Nephron progenitor cell (in vitro differentiated cells): ENCODE results near the gene MXRA8.

Experiments used
- DNase-seq: peaks from one replicate; pipeline ENCODE4 v3.0.0; 2021
- H3K27ac Mint-ChIP-seq: 2 replicates; pipeline ENCODE4 v1.8.0; 2021; ENCODE audit warnings: mild to moderate bottlenecking, moderate library complexity, mixed read lengths
- H3K27me3 Mint-ChIP-seq: 2 replicates; pipeline ENCODE4 v1.8.0; 2021; ENCODE audit warnings: mild to moderate bottlenecking, low read depth, mixed read lengths; ENCODE audit not compliant: poor library complexity
- H3K36me3 Mint-ChIP-seq: 2 replicates; pipeline ENCODE4 v1.8.0; 2021; ENCODE audit warnings: low read depth, mixed read lengths
- H3K4me1 Mint-ChIP-seq: 2 replicates; pipeline ENCODE4 v1.8.0; 2021; ENCODE audit warnings: mixed read lengths
- H3K4me3 Mint-ChIP-seq: 2 replicates; pipeline ENCODE4 v1.8.0; 2021; ENCODE audit warnings: mild to moderate bottlenecking, moderate library complexity, mixed read lengths
- H3K9me3 Mint-ChIP-seq: 2 replicates; pipeline ENCODE4 v1.8.0; 2021; ENCODE audit warnings: mild to moderate bottlenecking, moderate library complexity, mixed read lengths
- TF ChIP-seq, protein P1 (sequence below): fragments of 200-600 bp; sonication (generic); IDR thresholded peaks from 2 replicates; pipeline ENCODE4 v1.5.0; 2021; ENCODE audit warnings: antibody characterized with exemption

Gene MXRA8

DNA sequence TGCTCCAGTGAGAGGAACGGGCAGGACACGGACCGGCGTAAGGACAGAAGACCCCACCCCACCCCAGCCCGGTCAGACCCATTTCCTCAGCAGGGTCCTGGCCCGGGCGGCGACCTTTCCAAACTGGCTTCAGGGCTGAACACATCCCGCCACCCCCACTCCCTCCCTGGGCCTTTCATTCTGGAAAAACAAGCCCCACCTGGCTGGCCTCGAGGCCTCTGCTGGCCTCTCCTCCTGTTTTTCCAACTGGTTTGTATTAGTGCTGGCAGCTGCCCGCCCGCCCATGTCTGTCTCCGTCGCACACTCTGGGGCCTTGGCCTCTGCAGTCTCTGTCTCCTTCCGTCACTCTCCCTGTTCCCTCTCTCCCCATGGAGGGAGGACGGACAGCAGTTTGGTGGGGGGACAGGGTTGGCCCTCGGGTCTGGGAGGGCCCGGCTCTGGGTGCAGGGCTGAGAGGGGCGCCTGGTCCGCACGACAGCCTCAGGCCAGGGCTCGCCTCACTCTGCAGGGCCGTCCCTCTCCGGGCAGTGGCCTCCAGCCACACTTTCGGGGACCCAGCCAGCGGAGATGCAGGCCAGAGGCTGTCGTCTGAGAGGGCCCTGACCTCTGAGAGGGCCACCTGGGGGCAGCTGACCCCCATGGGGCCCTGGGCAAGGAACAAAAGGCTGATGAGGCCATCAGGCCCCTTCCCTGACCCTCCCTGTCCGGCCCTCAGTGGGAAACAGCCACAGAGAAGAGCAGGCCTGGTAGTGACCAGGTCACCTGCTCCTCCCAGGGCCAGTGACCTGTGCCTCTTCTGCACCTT lies 1.5 kb upstream of the MXRA8 start:
- peak; percentile 56 for DNase-seq
- H3K27ac Mint-ChIP-seq = peak overlapping the region; percentile 99
- peaks cover 50% of the 10 kb centered on the region for H3K4me1 Mint-ChIP-seq
- peaks cover 6% of the 10 kb centered on the region for H3K27me3 Mint-ChIP-seq
- TF ChIP-seq, protein P1, sequence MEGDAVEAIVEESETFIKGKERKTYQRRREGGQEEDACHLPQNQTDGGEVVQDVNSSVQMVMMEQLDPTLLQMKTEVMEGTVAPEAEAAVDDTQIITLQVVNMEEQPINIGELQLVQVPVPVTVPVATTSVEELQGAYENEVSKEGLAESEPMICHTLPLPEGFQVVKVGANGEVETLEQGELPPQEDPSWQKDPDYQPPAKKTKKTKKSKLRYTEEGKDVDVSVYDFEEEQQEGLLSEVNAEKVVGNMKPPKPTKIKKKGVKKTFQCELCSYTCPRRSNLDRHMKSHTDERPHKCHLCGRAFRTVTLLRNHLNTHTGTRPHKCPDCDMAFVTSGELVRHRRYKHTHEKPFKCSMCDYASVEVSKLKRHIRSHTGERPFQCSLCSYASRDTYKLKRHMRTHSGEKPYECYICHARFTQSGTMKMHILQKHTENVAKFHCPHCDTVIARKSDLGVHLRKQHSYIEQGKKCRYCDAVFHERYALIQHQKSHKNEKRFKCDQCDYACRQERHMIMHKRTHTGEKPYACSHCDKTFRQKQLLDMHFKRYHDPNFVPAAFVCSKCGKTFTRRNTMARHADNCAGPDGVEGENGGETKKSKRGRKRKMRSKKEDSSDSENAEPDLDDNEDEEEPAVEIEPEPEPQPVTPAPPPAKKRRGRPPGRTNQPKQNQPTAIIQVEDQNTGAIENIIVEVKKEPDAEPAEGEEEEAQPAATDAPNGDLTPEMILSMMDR = no peak
- H3K36me3 Mint-ChIP-seq = no peaks in the 10 kb centered on the region
- H3K9me3 Mint-ChIP-seq = no peaks in the 10 kb centered on the region
- peak overlapping the region; percentile 65 for H3K4me3 Mint-ChIP-seq

GRCh38 chr1:1359308-1359663 lies 931 bp upstream of the MXRA8 start:
- Mint-ChIP-seq H3K9me3 (no peaks in the 10 kb centered on the region), H3K36me3 (no peaks in the 10 kb centered on the region), H3K27ac (peak overlapping the region; percentile 99), H3K4me3 (peak overlapping the region; percentile 61), H3K27me3 (peaks cover 6% of the 10 kb centered on the region), H3K4me1 (peaks cover 52% of the 10 kb centered on the region)
- TF ChIP-seq, protein P1 = no peak
- no peak for DNase-seq

- Mint-ChIP-seq H3K4me3 (peak overlapping the region; percentile 86), H3K4me1 (peaks cover 66% of the 10 kb centered on the region), H3K36me3 (no peaks in the 10 kb centered on the region), H3K9me3 (no peaks in the 10 kb centered on the region), H3K27me3 (peaks cover 2% of the 10 kb centered on the region), H3K27ac (peak overlapping the region; percentile 97)
- TF ChIP-seq, protein P1 = no peak
- peak; percentile 49 for DNase-seq
These were observed 403 bp downstream of the MXRA8 start for GRCh38 chr1:1357871-1358432.

GRCh38 chr1:1356796-1357401 lies 1.5 kb downstream of the MXRA8 start:
- H3K4me1 Mint-ChIP-seq = peaks cover 71% of the 10 kb centered on the region
- H3K27ac Mint-ChIP-seq = peak overlapping the region; percentile 97
- TF ChIP-seq, protein P1 = no peak
- H3K27me3 Mint-ChIP-seq = peaks cover 5% of the 10 kb centered on the region
- H3K36me3 Mint-ChIP-seq = no peaks in the 10 kb centered on the region
- H3K4me3 Mint-ChIP-seq = peak overlapping the region; percentile 86
- DNase-seq = peak; percentile 33
- no peaks in the 10 kb centered on the region for H3K9me3 Mint-ChIP-seq

- Mint-ChIP-seq H3K4me1 (peaks cover 67% of the 10 kb centered on the region), H3K27ac (no peak overlapping the region), H3K9me3 (no peaks in the 10 kb centered on the region), H3K27me3 (peaks cover 5% of the 10 kb centered on the region), H3K4me3 (peak overlapping the region; percentile 86), H3K36me3 (no peaks in the 10 kb centered on the region)
- DNase-seq = peak; percentile 15
- TF ChIP-seq, protein P1 = no peak
These were observed 2.1 kb downstream of the MXRA8 start for GRCh38 chr1:1356166-1356795.
